H1 (cell line): ENCODE data around the gene ADAMTS3. TPM values are rescaled to one million over a fixed set of nuclear protein-coding genes. Genes with fewer than 3 reads are reported as not detected.

Experiments
- CTCF ChIA-PET: fragments of 300-600 bp; sonication (Branson Sonifier 250); formaldehyde crosslinking; loops from one replicate; lab custom pipeline; 2021; ENCODE audit not compliant: partially characterized antibody; lab: Charles Lee
- POLR2A ChIA-PET: fragments of 300-600 bp; sonication (Branson Sonifier 250); formaldehyde crosslinking; loops from one replicate; lab custom pipeline; 2021; ENCODE audit warnings: inconsistent platforms; ENCODE audit not compliant: partially characterized antibody; lab: Charles Lee
- DNase-seq, 2 experiments: peaks; one replicate each; pipeline versions ENCODE4 v3.0.0 to v3.0.0-alpha.2; 2010 to 2022; ENCODE audit warnings: low spot score in 2 of 2, low read depth in 1 of 2, mixed read lengths in 1 of 2
- FAIRE-seq: peaks from 2 replicates; lab custom pipeline; 2011; peaks lifted over from hg19 to GRCh38; lab: Jason Lieb, UNC
- H2AFZ ChIP-seq: 2 replicates; pipeline ENCODE4 v1.8.1; 2012; ENCODE audit warnings: low read length, inconsistent platforms
- H2AK5ac ChIP-seq: 2 replicates; pipeline ENCODE4 v1.6.1; 2013; ENCODE audit warnings: low read depth, low read length
- H2BK120ac ChIP-seq: replicated peaks from 2 replicates; pipeline ENCODE3; 2013; ENCODE audit warnings: low read depth, low read length, inconsistent platforms
- H2BK12ac ChIP-seq: 2 replicates; pipeline ENCODE4 v1.6.1; 2013; ENCODE audit warnings: low read depth, low read length
- H2BK15ac ChIP-seq: 2 replicates; pipeline ENCODE4 v1.6.1; 2013; ENCODE audit warnings: low read length
- H2BK20ac ChIP-seq: 2 replicates; pipeline ENCODE4 v1.6.1; 2013; ENCODE audit warnings: low read length
- H2BK5ac ChIP-seq: 2 replicates; pipeline ENCODE4 v1.6.1; 2013; ENCODE audit warnings: low read depth, low read length
- H3K14ac ChIP-seq: 2 replicates; pipeline ENCODE4 v1.6.1; 2013; ENCODE audit warnings: inconsistent platforms; ENCODE audit not compliant: insufficient read length
- H3K18ac ChIP-seq: 2 replicates; pipeline ENCODE4 v1.6.1; 2013; ENCODE audit warnings: low read length; ENCODE audit errors: extremely low read depth
- H3K23ac ChIP-seq: 2 replicates; pipeline ENCODE4 v1.6.1; 2013; ENCODE audit warnings: inconsistent platforms; ENCODE audit not compliant: insufficient read length
- H3K23me2 ChIP-seq: 2 replicates; pipeline ENCODE4 v1.6.1; 2013; ENCODE audit warnings: low read depth, low read length
- H3K27ac ChIP-seq: 2 replicates; pipeline ENCODE4 v1.6.1; 2011; ENCODE audit warnings: low read depth, low read length, inconsistent platforms
- H3K27me3 ChIP-seq, 4 experiments: replicated peaks in 1 of 4; 1 replicate in 1 of 4; 2 replicates in 3 of 4; pipeline versions ENCODE4 v1.6.1 to v1.8.1; 2011 to 2013; ENCODE audit warnings: low read length in 3 of 4, mild to moderate bottlenecking in 3 of 4, inconsistent platforms in 2 of 4, mixed read lengths in 2 of 4, moderate library complexity in 1 of 4; ENCODE audit not compliant: control insufficient read depth in 3 of 4, insufficient read depth in 3 of 4; ENCODE audit errors: extremely low read depth in 1 of 4
- H3K36me3 ChIP-seq, 4 experiments: 2 replicates each; pipeline versions ENCODE4 v1.6.1 to v1.8.1; 2011 to 2013; ENCODE audit warnings: mild to moderate bottlenecking in 4 of 4, low read length in 3 of 4, moderate library complexity in 2 of 4, control low read depth in 1 of 4, inconsistent platforms in 1 of 4; ENCODE audit not compliant: insufficient read depth in 4 of 4, control insufficient read depth in 2 of 4
- H3K4ac ChIP-seq: replicated peaks from 2 replicates; pipeline ENCODE3; 2013; ENCODE audit warnings: low read length, low read depth, mixed read lengths, inconsistent platforms; ENCODE audit not compliant: insufficient read length
- H3K4me1 ChIP-seq, 4 experiments: replicated peaks in 1 of 4; 1 replicate in 1 of 4; 2 replicates in 3 of 4; pipeline versions ENCODE4 v1.6.1 to v1.8.1; 2011 to 2013; ENCODE audit warnings: low read length in 3 of 4, inconsistent platforms in 2 of 4, mixed read lengths in 1 of 4; ENCODE audit not compliant: insufficient read depth in 4 of 4, control insufficient read depth in 3 of 4
- H3K4me2 ChIP-seq, 2 experiments: 2 replicates each; pipeline versions ENCODE4 v1.6.1 to v1.8.1; 2011 to 2013; ENCODE audit warnings: low read depth in 2 of 2, low read length in 2 of 2, control low read depth in 1 of 2, inconsistent platforms in 1 of 2, mild to moderate bottlenecking in 1 of 2; ENCODE audit not compliant: insufficient read depth in 1 of 2
- H3K4me3 ChIP-seq, 4 experiments: fragments of 200-600, 300-600 bp in 1 of 4; sonication (generic), shearing (Covaris generic), sonication (Bioruptor Twin) in 1 of 4; 2 replicates each; pipeline versions ENCODE4 v1.5.1 to v1.8.1; 2011 to 2016; ENCODE audit warnings: low read length in 4 of 4, low read depth in 3 of 4, control low read depth in 2 of 4, inconsistent platforms in 2 of 4, mild to moderate bottlenecking in 2 of 4, mixed read lengths in 1 of 4, moderate library complexity in 1 of 4; ENCODE audit not compliant: insufficient read depth in 2 of 4; ENCODE audit errors: extremely low read depth in 1 of 4
- H3K56ac ChIP-seq: replicated peaks from 2 replicates; pipeline ENCODE3; 2013; ENCODE audit warnings: low read depth, mild to moderate bottlenecking, mixed read lengths, low read length, inconsistent platforms; ENCODE audit not compliant: insufficient read length
- H3K79me1 ChIP-seq: 2 replicates; pipeline ENCODE4 v1.6.1; 2013; ENCODE audit warnings: low read depth, low read length, control low read depth
- H3K79me2 ChIP-seq, 2 experiments: 2 replicates each; pipeline versions ENCODE4 v1.6.1 to v1.8.1; 2012 to 2013; ENCODE audit warnings: low read length in 2 of 2, mild to moderate bottlenecking in 2 of 2, inconsistent platforms in 1 of 2; ENCODE audit not compliant: insufficient read depth in 2 of 2, control insufficient read depth in 1 of 2
- H3K9ac ChIP-seq, 4 experiments: replicated peaks in 1 of 4; 1 replicate in 1 of 4; 2 replicates in 3 of 4; pipeline versions ENCODE4 v1.6.1 to v1.8.1; 2011 to 2013; ENCODE audit warnings: low read depth in 3 of 4, low read length in 3 of 4, control low read depth in 2 of 4, mild to moderate bottlenecking in 2 of 4, moderate library complexity in 2 of 4, inconsistent platforms in 1 of 4; ENCODE audit errors: extremely low read depth in 1 of 4
- H3K9me3 ChIP-seq, 2 experiments: 2 replicates each; pipeline versions ENCODE4 v1.6.1 to v1.8.1; 2012 to 2013; ENCODE audit warnings: mild to moderate bottlenecking in 2 of 2, moderate library complexity in 2 of 2, control low read depth in 1 of 2, inconsistent platforms in 1 of 2, low read depth in 1 of 2, low read length in 1 of 2, mixed read lengths in 1 of 2; ENCODE audit not compliant: insufficient read depth in 2 of 2
- H4K20me1 ChIP-seq, 2 experiments: replicated peaks in 1 of 2; 2 replicates each; pipeline versions ENCODE3 to v1.8.1; 2011 to 2013; ENCODE audit warnings: inconsistent platforms in 2 of 2, low read length in 2 of 2, mild to moderate bottlenecking in 1 of 2; ENCODE audit not compliant: insufficient read depth in 2 of 2, control insufficient read depth in 1 of 2
- H4K5ac ChIP-seq: 2 replicates; pipeline ENCODE4 v1.6.1; 2013; ENCODE audit warnings: low read length, low read depth, mixed read lengths, inconsistent platforms; ENCODE audit not compliant: insufficient read length
- H4K8ac ChIP-seq: 2 replicates; pipeline ENCODE4 v1.8.0; 2013; ENCODE audit warnings: mild to moderate bottlenecking, moderate library complexity, low read length, inconsistent platforms; ENCODE audit not compliant: insufficient read depth; ENCODE audit errors: extremely low read depth
- H4K91ac ChIP-seq: replicated peaks from 2 replicates; pipeline ENCODE3; 2013; ENCODE audit warnings: low read length, mixed read lengths, inconsistent platforms; ENCODE audit not compliant: insufficient read length
- CREB1 ChIP-seq: IDR thresholded peaks from 2 replicates; pipeline ENCODE4 v1.6.1; 2012; ENCODE audit warnings: inconsistent platforms
- whole genome bisulfite sequencing, 2 experiments: shearing (Covaris generic) in 1 of 2; methylation state at CpG; one replicate each; pipeline versions ENCODE4 v1.1.6 to v1.1.7; 2013 to 2015; ENCODE audit warnings: low lambda C conversion rate in 2 of 2, mixed read lengths in 2 of 2, inconsistent platforms in 1 of 2, low coverage in 1 of 2, missing lambda C conversion rate in 1 of 2; ENCODE audit not compliant: insufficient replicate concordance in 2 of 2, insufficient coverage in 1 of 2, insufficient read length in 1 of 2; ENCODE audit errors: extremely low coverage in 1 of 2, missing lambda C conversion rate in 1 of 2; 5-methylcytosine and 5-hydroxymethylcytosine counted together
- polyA plus RNA-seq, 7 experiments: library from polyadenylated mRNA; depleted of rRNA in 3 of 7; stranded (reverse) in 5 of 7; unstranded in 2 of 7; fragments of >200 nt in 5 of 7; fragments of 200-250 nt in 2 of 7; gene quantifications; 1 replicate in 5 of 7; 2 replicates in 1 of 7; 4 replicates in 1 of 7; pipeline versions ENCODE4 v1.2.1 to v1.2.3, GENCODE V29; 2011 to 2013; ENCODE audit warnings: missing spikeins in 2 of 7, mixed read lengths in 2 of 7
- total RNA-seq: library from RNA; stranded (reverse); fragmentation: NEBNext Ultra II Directional; extraction: Animal tissue kit (Norgen Biotek cat#: 25700); gene quantifications from 2 replicates; pipeline ENCODE4 v1.2.1, GENCODE V29; 2021

Gene ADAMTS3
- total and polyA plus RNA-seq, 2 of the 8 experiments (the other 6 are each of a cell fraction or from before 2014, with no cell fraction given) = 1.3 to 3.4 TPM

DNA sequence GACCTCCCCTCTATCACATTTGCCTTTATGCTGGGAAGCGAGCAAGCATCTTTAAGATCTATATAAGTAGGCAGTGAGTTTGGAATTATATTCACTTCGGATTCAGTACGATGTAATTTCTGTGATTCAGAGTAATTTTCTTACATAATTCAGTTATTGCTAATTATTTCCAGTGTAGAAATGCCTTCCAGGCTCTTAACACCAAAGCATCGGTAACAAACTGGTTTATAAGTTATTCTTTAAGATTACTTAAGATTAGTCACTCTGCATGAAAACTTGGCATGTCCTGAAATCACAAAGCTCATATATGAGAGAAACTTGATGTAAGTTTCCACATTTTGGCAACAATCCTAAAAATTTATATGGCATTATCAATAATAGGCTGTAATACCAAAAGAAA is 120.8 kb downstream of the ADAMTS3 start:
- no peaks in the 10 kb centered on the region for H3K27me3 ChIP-seq
- CTCF ChIA-PET = no interaction called here

More for the DNA sequence above, 120.8 kb downstream of the ADAMTS3 start:
- DNase-seq = no peak
- Histone ChIP-seq H2BK12ac (no peak overlapping the region), H3K4ac (no peak overlapping the region), H3K56ac (no peak overlapping the region), H2BK20ac (no peak overlapping the region), H3K18ac (no peak overlapping the region), H2AFZ (no peak overlapping the region), H3K9me3 (no peaks in the 10 kb centered on the region), H2BK5ac (no peak overlapping the region), H3K36me3 (no peaks in the 10 kb centered on the region), H4K20me1 (no peaks in the 10 kb centered on the region), H2AK5ac (no peak overlapping the region), H3K79me1 (no peaks in the 10 kb centered on the region; the same call in 1 of the 2 replicates), H4K5ac (no peak overlapping the region), H3K27ac (no peak overlapping the region), H4K8ac (no peak overlapping the region), H3K9ac (no peak overlapping the region), H3K23me2 (no peaks in the 10 kb centered on the region), H3K4me1 (no peaks in the 10 kb centered on the region), H3K4me2 (no peak overlapping the region), H3K4me3 (no peak overlapping the region), H3K79me2 (no peaks in the 10 kb centered on the region), H3K14ac (no peak overlapping the region), H2BK15ac (no peak overlapping the region), H2BK120ac (no peak overlapping the region), H3K23ac (no peak overlapping the region), H4K91ac (no peak overlapping the region)
- POLR2A ChIA-PET = no interaction called here
- TF ChIP-seq CREB1 = no peak
- FAIRE-seq = no peak
- 74% methylated on average over 4 of the region's 4 CpGs; no CpG with 5 or more reads in 1 of the 2 experiments for WGBS, 2 experiments
